ENCODE data around the gene OR52N5.

The OR52N5 gene

GRCh38 chr11:5783255-5783654, at the start of gene OR52N5:
TSS of gene OR52N5 (minus strand) at chr11:5783355. CDS start at chr11:5778634, 4,721 bp downstream.
- DNase-seq: no peak

DNA sequence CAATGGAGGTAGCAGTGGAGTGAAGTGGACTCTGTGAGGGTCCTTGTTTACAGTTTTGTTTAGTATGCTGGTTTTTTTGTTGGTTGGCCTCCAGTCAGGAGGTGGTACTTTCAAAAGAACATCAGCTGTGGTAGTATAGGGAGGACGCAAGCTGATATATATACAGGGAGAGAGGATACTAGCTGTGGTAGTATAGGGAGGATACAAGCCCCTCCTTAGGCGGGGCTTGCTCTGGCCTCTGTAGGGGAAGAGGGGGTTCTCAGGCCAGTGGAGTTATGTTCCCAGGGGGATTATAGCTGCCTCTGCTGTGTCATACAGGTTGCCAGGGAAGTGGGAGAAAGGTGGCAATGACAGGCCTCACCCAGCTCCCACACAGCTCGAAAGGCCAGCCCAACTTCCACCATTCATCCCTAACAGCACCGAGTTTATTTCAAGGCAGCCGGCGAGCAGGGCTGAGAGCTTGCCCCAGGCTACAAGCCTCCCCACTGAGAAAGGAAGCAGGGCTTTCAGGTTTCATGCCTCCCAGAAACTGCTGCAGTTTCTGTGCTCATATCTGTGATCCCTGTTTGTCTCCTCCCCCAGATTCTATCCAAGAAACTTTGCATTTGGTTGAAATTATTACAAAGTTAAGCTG, 48.2 kb upstream of the OR52N5 start:
- no peak for DNase-seq

- DNase-seq: no peak
Measured at GRCh38 chr11:5818245-5818886, 35.2 kb upstream of the OR52N5 start.

GRCh38 chr11:5815534-5815933, 32.4 kb upstream of the OR52N5 start:
- no peak for DNase-seq

- DNase-seq: no peak
Measured at GRCh38 chr11:5809905-5810795, 27.0 kb upstream of the OR52N5 start.

- no peak for DNase-seq
Measured at GRCh38 chr11:5809122-5809519, 26.0 kb upstream of the OR52N5 start.

DNA sequence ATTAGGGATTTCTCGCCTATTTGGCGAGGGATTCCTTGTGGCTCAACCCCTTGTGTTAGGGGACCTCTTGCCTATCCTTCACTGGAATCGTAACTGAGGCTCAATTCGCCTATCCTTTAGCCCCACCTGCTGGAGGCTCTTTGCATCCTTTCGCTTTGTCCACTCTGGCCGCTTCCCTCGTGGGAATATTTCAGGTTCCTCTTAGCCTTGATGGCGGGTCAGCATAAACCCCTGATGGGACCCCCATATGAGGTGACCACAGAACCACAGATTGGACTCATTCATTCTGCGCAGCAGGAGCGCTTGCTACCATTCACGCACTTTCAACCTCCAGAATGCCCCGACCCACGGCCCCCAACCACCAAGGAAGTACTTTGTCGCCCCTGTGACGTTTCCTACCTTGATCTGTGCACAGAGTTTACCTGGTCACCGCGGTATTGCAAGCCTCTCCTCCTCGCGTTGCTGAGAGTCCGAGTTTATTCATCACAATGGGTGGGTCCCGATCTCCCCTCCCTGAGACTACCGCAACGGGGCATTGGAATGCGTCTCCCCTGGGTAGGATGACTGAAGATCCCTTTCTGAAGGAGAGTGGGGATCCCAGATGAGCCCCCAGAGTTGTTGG, 25.5 kb upstream of the OR52N5 start, which contains the start of gene OR52N2:
Gene OR52N2 (plus strand): TSS at position 425 of the 622 bp plus-strand sequence. CDS start 11,412 bp downstream, outside the sequence.
- peak; percentile 53 to 57 for DNase-seq

- DNase-seq: no peak
Measured at GRCh38 chr11:5807580-5807979, 24.4 kb upstream of the OR52N5 start.

DNA sequence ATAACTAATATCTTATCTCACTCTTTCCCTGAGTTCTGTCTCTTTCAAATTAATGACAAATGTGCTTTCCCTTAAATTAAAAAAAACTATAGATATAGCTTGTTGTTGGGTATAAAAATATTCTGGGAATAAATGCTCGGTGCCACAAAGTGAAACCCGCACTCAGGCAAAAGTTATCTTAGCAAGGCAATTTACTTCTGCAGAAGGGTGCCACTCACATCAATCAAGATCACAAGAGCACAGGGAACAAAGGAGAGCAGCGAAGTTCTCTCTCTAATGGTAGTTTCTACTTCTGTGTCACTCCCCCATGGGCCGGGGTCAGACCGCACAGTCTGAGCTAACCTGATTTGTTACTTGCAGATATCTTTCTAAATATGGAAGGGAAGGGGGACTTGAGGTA, 20.8 kb upstream of the OR52N5 start:
- DNase-seq: no peak

GRCh38 chr11:5796541-5796940, 13.4 kb upstream of the OR52N5 start:
- no peak for DNase-seq

GRCh38 chr11:5791165-5791564, 8.0 kb upstream of the OR52N5 start, which contains the start of gene OR52N1:
TSS of gene OR52N1 (minus strand) at chr11:5791265. CDS start at chr11:5788816, 2,449 bp downstream.
- no peak for DNase-seq

GRCh38 chr11:5767056-5767455, 16.1 kb downstream of the OR52N5 start:
- DNase-seq: no peak

DNA sequence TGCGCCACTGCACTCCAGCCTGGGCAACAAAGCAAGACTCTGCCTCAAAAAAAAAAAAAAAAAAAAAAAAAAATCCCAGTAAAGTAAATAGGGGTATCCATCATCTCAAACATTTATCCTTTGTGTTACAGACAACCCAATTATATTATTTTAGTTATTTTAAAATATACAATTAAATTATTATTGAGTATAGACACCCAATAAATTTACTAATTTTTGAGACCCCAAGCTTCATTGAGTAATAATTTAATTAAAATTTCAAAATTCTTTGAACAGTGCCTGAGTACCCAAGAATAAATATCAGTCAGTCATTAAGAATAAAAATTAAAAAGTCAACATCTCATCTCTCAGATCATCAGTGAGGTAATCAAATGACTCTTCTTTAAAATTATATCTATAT, 29.2 kb downstream of the OR52N5 start, which contains the start of gene OR52N4:
Gene OR52N4 (plus strand): TSS at position 301 of the 400 bp plus-strand sequence. CDS start 498 bp downstream, outside the sequence.
- DNase-seq: no peak

DNA sequence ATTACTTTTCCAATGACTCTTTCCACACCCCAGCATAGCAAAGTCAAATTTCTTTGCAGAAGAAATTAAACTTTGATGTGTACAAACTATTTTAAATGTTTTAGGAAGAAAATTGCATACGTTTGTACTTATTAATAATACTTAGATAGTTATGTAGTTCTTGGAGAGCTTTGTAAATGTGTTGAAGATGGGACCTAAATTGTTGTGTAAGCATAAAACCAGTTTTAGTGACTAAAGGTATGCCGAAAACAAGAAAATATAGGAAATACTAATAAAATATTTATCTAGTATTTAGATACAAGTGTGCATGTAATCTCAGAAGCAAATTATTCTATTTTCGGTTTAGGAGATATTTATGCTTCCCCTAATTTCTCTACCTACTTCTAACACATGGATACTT, 33.3 kb downstream of the OR52N5 start:
- DNase-seq: no peak

DNA sequence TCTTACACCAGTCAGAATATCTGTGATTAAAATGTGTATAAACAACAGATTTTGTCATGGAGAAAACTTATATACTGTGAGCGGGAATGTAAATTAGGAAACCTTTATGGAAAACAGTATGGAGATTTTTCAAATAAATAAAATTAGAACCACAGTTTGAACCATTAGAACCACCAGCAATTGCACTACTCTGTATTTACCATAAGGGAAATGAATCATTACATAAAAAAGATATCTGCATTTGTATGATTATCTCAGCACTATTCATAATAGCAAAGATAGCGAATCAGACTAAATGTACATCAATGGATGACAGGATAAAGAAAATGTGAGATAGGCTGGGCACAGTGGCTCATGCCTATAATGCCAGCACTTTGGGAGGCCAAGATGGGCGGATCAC, 36.5 kb downstream of the OR52N5 start:
- no peak for DNase-seq

GRCh38 chr11:5738431-5738830, 44.7 kb downstream of the OR52N5 start:
- no peak for DNase-seq

- no peak for DNase-seq
Measured at GRCh38 chr11:5737670-5738392, 45.3 kb downstream of the OR52N5 start.

- no peak for DNase-seq
Measured at GRCh38 chr11:5737091-5737490, 46.1 kb downstream of the OR52N5 start.

DNA sequence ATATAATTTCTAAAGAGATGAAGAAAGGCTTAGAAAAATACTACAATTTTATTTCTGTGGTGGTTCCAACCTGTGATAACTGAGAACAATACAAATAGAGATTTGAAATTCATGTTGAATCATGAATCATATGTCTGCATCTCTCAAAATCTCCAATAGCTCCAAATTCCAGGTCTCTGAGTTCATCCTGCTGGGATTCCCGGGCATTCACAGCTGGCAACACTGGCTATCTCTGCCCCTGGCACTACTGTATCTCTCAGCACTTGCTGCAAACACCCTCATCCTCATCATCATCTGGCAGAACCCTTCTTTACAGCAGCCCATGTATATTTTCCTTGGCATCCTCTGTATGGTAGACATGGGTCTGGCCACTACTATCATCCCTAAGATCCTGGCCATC, 46.8 kb downstream of the OR52N5 start, which contains the start of gene OR56B1:
Gene OR56B1 (plus strand): TSS at position 53 of the 400 bp plus-strand sequence. CDS start 69 bp downstream, at position 122.
- DNase-seq: no peak

DNA sequence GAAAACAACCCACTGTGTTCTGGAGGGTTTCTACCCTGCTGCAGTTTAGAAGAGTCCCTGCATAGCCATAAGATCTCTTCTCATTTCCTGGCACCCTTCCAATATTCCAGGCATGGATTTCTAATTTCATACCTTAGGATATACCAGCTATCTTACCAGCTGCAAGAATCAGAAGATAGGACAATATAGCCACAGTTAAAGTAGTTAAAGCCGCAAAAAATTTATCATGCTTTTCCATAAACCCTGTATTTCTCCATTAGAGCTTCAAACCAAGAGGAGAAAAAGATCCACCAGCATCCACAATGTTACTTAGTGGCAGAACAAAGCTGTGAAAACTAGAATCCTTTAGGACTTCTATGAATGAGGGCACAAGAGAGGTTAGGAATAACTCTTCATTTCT, 55.5 kb downstream of the OR52N5 start:
- no peak for DNase-seq

GRCh38 chr11:5726351-5726750, 56.8 kb downstream of the OR52N5 start:
- DNase-seq: no peak
